Stromal cell of bone marrow (primary cell): ENCODE measurements around the gene CUL3.
A peak's percentile ranks its signal among the peaks of the same experiment; 100 is the strongest.
"Not testable (repeated sequence)": the region's sequence is repeated elsewhere in the genome, so short reads cannot be mapped to it uniquely, and the experiment has no call there.

Experiments
- DNase-seq: peaks from one replicate; pipeline ENCODE4 v3.0.0-alpha.2; 2012; ENCODE audit warnings: low read depth

CUL3 gene

DNA sequence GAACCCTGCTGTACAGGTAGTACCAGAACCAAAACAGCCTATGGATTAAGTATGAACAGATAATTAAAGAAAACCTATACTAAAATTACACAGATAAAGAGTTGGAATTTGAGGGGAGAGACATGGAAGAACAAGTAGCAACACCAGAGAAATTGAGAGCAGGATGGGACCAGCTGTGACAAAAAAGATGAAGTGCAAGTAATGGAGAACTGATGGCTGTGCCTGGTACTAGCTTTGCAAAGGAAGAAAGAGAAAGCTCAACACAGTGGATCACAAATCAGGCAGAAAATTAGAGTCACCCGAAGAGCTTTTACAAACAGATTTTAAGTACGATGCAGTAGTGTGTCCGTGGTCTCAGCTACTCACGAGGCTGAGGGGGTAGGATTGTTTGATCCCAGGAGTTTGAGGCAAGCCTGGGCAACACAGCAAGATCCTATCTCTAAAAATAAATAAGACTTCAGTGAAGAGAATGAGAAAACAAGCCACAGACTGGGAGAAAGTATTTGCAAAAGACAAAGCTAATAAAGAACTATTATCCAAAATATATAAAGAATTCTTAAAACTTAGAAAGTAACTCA is 46.5 kb downstream of the CUL3 start:
- no peak for DNase-seq

- DNase-seq, result no peak
Observed at GRCh38 chr2:224532931-224533330, 52.2 kb downstream of the CUL3 start.

DNA sequence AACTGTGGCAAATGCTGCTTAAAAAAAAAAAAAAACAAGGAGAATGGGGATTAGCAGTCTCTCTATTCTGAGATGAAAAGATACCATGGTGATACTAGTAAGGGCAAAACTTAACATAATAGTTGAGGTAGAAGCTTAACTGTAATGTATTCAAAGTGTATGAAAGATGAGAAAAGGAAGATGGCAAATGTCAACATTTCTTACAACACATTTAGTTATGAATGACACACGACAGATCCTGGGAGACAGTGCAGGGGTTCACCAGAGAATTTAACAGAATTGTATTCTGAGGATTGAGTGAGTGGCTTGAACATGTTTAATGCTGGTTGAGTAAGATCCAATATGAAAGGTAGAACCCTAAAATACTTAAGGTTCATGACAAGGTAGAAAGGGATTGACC is 52.7 kb downstream of the CUL3 start:
- DNase-seq, result no peak

DNA sequence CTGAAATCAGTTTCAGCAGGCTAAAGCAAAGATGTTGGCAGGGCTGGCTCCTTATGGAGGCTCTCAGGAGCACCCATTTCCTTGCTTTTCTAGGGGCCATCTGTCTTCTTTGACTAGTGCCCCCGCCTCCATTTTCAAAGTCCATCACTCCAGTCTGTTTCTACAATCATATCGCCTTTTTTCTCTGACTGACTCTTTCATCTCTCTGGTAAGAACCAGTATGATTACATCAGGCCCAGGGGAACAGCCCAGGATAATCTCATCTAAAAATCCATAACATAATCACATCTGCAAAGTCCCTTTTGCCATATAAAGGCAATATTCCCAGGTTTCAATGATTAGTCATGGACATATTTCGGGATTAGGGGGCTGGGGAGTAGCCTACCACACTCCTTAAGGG is 57.0 kb downstream of the CUL3 start:
- DNase-seq, result no peak

DNA sequence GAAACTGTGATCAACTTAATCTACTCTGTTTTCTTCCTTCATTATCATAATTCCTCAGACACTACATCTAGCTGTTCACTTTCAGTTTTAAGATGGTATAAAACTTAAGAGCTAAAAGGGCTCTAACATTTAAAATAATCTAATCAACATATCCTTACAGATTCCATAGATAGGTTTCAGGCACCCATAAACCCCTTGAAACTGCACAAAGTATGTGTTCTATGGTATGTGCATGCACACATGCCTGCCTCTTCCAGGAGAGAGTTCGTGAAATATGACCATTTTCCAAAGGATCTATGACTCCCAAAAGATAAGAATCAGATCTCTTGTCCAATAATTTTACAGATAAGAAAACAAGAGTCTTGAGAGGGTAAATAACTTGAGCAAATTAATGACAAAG is 59.4 kb downstream of the CUL3 start:
- no peak for DNase-seq

DNA sequence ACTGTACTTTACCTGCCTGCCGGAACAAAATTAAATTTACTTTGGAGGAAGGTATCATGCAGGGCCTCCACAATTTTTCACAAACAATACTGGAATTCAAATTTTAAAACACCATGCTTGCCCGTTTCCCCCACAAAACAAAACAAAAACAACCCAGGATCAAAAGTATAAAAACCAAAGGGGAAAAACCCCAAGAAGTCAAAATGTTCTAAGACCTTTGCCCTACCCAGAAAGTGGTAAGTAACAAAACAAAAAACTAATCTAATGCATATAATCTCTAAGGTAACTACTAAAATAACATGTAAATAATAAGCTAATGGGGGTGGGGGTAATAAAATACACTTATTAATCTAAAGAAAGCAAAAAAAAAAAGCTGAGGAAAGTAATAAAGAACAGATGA is 60.5 kb downstream of the CUL3 start:
- no peak for DNase-seq

GRCh38 chr2:224523626-224524577 is 61.3 kb downstream of the CUL3 start:
- DNase-seq, result no peak

GRCh38 chr2:224522483-224522882 is 62.7 kb downstream of the CUL3 start:
- not testable (repeated sequence) for DNase-seq

GRCh38 chr2:224520064-224520463 is 65.1 kb downstream of the CUL3 start:
- peak; percentile 54 for DNase-seq

- peak; percentile 75 for DNase-seq
Observed at GRCh38 chr2:224518806-224519580, 66.2 kb downstream of the CUL3 start.

GRCh38 chr2:224517963-224518362 is 67.2 kb downstream of the CUL3 start:
- no peak for DNase-seq

- DNase-seq, result not testable (repeated sequence)
Observed at GRCh38 chr2:224516393-224516792, 68.8 kb downstream of the CUL3 start.

DNA sequence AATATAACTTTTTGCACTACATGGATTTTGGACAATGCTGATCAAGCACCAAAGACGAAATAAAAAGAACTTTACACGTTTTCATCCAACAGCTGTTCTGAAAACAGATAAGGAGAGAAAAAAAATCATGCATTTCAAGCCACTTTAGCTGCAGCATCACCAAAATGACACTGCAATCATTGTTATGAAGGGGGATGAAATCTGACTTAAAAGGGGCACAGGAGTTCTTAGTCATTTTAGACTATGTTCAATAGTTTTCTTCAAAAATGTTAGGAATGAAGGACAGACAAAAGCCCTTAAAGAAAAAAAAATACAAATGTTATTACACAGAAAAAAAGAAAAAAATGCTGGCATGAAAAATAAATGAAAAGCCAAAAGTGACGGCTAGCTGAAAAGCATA is 71.2 kb downstream of the CUL3 start:
- DNase-seq, result no peak

- DNase-seq, result no peak
Observed at GRCh38 chr2:224507789-224508188, 77.4 kb downstream of the CUL3 start.

DNA sequence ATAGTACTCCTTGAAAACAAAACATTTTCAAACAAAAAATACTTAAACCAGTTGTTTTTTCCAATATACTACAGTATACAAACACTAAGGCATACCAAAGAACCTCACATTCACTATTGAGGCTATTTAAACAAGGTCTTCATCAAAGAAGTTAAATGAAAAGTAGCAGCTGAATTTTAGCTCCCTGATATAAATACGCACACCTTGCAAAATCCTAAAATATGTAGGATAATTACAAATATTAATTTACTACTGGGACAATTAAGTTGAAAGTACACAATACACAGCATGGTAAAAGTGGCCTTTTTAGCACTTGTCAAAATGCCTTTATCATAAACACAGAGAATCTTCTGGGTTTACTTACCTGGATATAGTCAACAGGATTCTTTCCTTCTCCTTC is 78.7 kb downstream of the CUL3 start:
- DNase-seq, result no peak

GRCh38 chr2:224498991-224499390 is 86.2 kb downstream of the CUL3 start:
- DNase-seq, result no peak

DNA sequence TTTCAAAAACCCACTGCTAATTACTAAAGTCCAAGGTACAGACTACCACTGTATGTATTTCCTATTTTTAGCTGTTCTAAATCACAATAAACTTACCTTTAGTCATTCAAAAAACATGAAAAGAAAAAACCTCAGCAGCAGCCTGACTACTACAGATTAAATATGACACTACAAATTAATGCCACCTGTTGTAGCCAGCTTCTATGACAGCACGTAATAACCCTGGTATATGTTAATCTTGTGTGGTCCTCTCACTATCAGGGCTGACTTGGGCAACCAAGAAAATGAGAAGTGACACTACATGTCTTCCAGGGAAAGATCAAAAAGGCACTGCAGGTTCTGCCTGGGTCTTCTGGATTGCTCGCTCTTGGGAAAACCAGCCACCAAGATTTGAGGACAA is 92.6 kb downstream of the CUL3 start:
- DNase-seq, result no peak

DNA sequence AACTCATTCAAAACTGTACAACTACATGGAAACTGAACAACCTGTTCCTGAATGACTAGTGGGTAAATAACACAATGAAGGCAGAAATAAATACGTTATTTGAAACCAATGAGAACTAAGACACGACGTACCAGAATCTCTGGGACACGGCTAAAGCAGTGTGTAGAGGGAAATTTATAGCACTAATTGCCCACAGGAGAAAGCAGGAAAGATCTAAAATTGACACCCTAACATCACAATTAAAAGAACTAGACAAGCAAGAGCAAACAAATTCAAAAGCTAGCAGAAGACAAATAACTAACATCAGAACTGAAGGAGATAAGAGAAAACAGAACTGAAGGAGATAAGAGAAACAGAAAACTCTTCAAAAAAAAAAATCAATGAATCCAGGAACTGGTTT is 97.2 kb downstream of the CUL3 start:
- DNase-seq, result not testable (repeated sequence)

DNA sequence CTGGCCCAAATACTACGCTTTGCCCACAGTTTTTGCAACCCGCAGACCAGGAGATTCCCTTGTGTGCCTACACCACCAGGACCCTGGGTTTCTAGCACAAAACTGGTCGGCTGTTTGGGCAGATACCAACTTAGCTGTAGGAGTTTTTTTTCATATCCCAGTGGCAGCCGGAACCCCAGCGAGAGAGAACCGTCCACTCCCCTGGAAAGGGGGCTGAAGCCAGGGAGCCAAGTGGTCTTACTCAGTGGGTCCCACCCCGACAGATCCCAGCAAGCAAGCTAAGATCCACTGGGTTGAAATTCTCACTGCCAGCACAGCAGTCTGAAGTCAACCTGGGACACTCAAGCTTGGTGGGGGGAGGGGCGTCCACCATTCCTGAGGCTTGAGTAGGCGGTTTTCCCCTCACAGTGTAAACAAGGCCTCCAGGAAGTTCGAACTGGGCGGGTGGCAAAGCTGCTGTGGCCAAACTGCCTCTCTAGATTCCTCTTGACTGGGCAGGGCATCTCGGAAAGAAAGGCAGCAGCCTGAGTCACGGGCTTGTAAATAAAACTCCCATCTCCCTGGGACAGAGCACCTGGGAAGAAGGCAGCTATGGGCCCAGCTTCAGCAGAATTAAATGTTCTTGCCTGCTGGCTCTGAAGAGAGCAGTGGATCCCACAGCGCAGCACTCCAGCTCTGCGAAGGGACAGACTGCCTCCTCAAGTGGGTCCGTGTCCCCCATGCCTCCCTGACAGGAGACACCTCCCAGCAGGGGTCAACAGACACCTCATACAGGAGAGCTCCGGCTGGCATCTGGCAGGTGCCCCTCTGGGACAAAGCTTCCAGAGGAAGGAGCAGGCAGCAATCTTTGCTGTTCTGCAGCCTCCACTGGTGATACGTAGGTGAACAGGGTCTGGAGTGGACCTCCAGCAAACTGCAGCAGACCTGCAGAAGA is 99.8 kb downstream of the CUL3 start:
- DNase-seq, result peak; percentile 74

GRCh38 chr2:224479826-224480225 is 105.3 kb downstream of the CUL3 start:
- DNase-seq, result no peak

- DNase-seq, result no peak
Observed at GRCh38 chr2:224472827-224473226, 112.3 kb downstream of the CUL3 start.

- no peak for DNase-seq
Observed at GRCh38 chr2:224472137-224472536, 113.0 kb downstream of the CUL3 start.
